ENCODE results near the gene NUP210.
A peak's percentile ranks its signal among the peaks of the same experiment; 100 is the strongest.

The NUP210 gene

DNA sequence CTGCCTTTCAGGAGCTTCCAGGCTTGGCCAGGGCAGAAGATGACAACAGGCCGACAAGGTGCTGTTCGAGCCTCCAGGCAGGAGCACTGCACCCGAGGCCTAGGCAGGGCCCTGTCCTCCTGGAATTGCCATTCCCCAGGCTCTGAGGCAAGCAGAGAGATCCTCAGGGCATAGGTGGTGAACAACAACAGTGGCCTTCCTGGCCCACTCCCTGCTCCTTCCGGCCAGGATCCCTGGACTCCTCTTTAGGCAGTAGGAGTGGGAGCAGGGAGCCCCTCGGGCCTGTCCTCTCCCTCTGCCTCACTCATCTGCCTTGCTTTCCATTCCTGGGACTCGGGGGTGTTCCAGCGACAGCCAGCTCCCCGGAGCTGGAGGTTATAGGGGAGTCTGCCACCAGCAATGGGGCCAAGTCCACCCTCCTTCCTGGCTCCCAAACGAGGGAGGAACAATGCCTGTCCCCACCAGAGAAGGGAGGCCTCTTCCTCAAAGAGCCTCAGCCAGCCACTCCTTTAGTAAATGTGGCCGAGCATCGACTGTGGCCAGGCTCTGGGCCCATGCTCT is 135.0 kb downstream of the NUP210 start:
- no peak for DNase-seq

DNA sequence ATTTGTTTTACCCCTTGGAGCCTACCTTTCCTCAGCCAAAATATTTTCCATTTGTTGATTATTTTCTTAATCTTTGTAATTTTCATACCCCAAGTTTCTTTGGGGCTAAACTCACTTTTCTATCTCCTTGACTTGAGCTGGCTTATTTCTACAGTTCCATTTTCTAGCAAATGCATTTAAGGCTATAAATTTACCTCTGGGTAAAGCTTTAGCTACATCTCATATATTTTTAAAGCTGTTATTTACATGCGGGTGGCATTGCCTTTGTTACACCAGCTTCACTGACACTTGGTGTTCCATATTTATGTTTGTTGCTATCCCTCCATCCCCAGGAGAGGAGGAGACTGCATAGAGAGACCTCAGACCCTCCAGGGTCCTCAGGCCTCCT is 136.3 kb downstream of the NUP210 start:
- no peak for DNase-seq

DNA sequence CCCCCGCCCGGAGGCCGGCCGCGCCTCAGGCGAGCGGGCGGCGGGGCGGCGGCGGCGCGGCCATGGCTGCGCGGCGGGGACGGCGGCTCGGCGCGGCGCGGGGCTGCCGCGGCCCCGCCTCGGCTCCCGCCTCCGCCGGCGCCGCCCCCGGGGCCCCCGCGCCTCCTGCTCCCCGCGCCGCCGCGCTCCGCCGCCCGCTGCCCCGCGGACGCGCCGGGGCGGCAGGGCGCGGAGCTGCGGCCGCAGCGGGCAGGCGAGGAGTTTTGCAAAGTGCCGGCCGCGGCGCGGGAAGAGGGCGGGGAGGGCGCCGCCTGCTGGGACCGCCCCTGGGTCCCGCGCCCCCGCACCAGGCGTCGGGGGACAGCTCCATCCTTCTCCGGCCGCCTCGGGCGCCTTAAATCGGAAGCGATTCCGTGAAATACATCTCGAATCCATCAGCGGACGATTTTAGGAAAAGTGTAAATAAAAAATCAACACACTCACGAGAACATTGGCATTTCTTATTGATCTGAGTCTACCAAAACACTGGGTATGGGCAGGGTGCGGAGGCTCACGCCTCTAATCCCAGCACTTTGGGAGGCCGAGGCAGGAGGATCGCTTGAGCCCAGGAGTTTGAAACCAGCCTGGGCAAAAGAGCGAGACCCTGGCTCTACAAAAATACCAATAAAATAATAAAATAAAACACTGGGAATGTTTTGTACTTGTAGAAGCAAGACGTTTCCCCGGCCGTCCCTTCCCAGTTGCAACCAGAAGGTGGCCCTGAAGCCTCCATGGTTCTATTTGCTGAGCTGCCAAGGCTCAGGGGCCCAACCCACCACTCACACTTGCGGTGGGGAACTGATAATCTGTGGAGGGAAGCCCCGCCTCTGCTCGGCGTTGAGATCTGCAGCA is 136.9 kb downstream of the NUP210 start:
- DNase-seq, result peak; percentile 7

DNA sequence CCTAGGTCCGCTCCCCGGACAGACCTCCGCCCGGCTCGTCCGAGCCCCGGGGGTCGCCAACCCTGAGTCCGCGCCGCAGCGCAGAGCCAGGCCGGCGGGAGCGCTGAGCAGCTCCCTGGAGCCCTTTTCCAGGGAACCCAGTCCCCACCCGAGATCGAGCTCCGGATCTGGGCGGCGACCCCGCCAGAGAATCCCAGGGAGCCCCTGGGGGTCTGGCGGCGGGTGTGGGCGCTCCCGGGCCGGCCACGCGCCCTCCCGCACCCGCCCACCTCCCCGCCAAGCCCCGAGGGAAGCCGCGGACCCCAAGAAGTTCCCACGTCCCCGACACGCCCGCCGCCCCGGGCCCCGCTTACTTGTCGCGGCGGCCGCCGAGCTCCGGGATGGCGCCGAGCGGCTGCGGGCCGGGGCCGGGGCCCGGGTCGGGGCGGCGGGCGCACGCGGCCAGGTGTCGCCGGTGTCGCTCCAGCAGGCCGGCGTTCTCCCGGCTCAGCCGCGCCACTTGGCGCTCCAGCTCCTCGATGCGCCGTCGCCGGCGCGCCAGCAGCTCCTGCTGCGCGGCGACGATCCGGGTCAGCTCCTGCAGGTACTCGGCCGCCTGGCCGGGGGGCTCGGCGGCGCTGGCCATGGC is 137.7 kb downstream of the NUP210 start:
- DNase-seq, result no peak

DNA sequence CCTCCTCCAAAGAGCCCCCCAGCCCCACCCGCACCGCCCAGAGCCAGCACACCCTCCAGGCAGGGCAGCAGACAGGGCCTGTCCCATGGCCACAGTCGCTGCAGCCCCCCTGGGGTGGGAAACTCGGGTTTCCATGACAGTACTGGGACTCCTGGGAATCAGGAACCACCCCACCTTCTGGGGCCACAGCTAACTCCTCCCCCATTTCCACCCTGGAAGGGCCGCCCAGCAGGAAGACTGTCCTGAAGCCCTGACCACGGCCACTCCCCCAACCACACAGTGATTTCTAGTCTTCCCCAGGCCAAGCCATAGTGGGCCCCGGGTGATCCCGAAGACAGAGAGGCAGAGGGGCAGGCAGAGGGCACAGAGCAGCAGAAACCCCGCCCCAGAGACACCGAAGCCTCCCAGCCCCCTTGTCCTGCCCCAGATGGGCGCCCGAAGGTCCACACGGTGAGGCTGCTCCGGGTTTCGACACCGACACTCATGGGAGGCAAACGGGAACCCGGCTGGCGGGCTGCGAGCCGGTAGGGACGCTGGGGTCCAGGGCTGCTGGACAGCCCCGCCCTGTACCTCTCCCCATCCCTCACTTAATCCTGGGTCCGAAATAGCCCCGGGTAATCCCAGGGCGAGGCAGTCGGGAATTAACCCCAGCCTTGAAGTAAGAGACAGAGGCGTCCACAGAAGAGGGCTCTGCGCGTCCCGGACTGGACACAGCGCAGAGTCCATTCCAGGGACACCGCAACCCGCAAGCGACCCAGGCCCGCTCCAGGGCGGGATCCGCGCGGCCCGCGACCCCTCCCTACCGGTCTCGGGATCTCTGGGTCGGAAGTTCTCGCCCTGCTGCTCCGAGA is 138.4 kb downstream of the NUP210 start:
- DNase-seq, result no peak

DNA sequence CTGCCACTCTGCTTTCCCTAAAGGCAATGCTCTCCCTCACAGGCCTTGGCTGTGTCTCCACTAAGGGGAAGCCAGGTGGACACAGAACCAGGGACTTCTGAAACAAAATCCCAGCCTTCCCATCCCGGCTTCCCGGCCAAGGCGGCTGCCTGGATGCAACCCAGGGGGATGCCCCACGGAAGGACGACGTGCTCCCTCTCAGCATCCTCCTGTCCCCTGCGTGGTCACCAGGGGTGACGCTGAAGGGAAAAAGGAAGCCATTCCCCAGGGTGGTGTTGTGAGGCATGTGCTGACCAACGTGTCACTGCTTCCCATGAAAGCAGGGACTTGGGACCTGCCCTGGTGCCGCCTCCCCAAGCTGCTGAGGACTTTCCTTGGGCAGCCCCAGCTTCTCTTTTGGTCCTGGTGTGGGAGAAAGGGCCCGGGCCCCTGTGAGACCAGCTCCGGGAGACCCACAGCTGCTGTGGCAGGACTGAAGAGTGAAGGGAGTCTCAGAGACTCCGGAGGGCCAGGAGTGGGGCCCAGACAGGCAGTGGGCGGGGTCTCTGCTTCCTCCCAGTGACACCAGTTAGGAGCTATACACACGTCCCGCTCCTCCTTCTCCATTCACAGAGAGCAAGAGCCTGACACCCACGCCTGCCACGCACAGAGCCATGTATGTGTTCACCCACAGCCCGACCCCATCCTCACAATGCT is 139.2 kb downstream of the NUP210 start:
- no peak for DNase-seq

DNA sequence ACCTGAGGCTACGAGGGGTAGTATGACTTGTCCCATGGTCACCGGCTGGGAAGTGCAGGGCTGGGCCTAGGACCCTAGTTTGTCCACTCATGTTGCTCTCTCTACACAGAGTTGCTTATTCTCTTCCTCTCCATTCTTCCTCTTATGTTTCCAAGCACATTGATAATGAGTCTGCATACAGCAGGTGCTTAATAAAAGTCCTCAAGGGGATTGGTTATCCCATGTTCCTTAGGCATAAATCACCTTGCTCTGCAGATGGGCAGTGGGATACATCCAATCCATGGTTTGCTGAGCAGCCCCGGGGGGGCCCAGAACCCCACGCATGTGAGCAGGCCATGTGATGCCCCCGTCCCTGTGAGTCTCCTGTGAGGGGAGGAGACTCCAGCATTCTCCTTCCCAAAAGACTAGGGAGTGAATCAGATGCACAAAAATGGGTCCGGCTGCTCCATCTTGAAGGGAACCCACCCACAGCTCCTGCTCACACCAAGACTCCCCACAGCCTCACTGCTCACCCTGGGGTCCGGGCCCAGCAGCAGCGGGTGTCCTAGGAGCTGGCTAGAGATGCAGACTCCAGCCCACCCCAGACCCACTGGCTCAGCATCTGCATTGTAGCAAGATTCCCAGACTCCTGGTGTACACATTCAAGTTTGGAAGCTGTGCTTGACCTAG is 139.9 kb downstream of the NUP210 start:
- no peak for DNase-seq

DNA sequence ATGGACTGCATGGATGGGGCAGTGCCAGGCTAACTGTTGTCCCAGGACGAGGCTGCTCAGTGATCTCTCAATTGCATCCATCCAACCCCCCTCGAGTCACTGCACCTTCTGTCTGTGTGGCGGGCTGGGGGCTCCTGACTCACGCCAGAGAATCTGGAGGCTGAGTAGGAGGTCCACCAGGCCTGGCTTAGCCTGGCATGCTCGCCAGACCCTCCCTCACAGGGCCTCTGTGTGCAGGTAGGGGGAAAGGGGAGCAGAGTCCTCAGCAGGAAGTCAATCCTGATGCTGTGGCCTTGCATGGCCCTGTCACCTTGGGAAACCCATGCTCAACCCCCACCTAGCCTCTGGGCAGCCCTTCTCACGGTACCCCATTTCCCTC is 140.6 kb downstream of the NUP210 start:
- no peak for DNase-seq

DNA sequence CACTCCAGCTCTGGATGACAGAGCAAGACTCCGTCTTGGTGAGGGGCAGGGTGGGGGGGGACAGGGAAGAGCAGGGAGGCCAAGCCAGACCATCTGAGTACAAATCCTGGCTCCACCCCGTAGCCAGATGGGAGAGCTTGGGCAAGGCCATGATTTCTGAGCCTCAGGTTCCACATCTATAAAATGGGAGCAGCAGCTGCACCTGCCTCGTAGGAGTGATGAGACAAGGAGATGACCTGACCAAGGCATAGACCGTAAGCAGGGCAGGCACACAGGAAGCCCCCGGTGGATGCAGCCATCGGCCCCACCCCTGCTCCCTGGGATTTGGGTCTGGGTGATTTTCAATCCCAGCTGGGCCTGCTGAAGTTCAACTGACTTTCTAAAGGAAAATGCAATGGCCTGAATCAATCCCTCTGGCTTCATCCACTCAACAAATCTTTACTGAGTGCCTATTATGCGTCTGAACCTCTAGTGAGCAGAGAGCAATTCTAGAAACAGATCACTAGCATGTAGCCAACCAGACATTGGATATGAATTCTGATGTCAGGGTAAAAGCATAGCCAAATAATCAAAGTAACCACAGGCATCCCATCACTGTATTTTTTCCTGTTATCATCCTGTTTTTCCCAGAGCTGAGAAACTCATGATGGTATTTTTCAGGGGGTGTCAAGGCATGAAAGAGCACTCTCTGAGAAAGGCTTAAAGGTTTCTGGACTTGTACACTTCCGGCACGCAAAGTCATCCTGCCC is 141.2 kb downstream of the NUP210 start:
- DNase-seq, result no peak

DNA sequence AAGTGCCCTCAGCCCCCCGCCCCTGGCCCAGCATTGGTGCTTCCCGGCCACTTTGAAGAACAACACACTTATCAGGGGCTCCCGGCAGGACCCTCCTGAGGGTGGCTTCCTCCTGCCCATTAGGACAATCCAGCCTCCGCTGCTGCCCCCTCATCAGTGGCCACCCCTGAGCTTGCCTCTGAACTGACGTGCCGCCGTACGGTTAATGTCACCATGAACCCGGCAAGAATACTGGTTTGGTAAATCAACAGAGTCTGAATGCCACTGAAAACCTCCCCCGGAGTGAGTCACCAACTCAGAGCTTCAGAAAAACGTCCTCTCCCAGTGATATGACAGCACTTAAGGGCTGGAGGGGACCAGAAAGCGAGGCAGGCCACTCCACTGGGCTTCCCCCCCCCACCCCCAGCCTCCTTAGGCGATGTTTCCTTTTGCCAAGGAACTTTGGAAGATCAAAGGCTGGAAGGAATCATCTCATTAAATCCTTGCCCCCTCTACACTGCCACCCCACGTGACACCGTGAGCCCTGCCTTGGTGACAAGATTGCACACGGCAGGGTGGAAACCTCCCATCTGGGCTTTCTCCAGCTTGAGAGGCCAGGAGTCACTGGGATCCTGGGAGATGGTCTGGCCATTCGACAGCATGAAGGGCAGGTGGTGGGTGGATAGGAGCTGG is 142.1 kb downstream of the NUP210 start:
- DNase-seq, result no peak

DNA sequence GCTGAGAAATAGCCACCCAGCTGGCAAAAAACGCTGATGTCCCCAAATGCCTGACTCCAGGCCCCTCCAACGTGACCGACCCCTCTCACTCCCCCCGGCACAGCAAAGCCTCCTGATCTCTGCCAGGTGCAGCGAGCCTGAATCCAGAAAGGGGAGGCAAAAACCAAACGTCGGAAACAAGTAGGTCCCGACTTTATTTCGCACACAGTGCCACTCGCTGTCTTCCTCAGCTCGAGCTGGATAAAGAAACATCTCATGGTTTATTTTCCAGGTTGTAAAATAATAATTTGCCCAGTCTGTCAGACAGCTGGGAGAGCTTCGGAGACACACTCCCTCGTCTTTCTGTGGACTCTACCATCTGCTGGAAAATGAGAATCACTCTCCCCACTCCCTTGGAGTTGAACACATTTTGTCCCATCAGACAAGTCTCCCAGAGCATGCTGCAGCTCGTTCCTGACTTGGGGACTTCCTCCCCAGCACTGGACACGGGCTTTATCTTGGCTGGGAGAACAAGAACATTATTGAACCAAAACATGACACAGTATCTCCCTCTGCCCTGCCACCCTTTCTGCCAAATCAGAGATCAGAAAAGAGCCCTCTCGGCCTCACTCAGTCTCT is 142.8 kb downstream of the NUP210 start:
- no peak for DNase-seq

DNA sequence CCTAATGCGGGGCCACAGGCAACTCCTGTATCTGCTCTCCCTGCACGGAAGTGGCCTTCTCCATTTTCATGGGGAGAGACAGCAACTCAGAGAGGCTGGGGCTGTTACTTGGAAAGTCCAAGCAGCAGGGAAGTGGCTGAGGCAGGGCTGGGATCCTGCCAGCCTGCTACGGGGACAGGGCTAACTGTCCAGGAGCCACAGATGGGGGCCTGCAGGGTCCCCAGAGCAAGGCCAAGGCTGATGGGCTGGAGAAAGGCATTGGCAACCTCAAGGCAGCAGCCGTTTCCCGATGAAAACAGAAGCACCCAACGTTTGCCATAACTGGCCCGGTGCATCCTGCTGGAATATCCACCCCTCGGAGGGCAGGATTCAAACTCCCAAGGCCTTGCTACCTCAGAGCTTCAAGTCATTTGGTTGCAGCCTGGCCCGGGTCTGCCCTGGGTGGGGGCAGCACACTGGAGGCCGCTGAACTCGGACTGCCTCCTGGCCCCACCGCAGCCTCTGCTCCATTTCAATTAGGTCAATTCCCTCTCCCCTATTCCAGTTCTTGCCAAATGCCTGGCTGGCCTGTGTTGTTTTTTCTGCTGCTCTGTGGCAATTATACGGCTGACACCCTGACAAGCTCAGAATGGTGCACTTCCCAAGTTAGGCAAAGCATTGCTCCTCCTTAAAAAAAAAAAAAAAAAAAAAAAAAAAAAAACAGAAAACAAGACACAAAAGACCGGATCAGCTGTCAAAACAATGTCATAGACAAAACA is 143.5 kb downstream of the NUP210 start:
- no peak for DNase-seq

DNA sequence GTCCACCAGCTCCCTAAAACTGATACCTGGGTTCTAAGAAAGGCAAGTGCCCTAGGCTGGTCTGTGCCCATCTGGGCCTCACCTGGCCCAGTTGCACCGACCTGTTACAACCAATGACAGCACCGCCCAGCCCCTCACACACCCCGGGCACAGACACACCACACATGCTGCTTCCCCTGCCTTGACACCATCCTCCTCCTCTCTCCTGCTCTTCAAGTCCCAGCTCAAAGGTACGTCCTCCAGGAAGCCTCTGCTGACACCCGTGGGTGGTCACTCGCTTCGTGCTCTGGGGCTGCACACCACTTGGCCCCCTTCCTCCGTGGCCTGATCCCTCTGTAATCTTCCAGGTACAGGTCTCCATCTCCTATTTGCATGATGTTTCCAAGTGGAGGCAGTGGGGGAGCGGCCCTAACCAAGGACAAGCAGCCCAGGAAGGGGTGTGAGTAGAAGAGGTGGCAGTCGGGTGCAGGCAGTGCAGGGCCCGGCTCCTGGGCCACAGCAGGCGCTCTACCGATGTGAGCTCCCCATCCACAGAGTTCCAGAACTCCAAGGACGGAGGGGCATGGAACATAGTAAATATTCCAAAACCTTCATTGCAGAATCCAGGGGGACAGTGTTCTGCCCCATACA is 144.6 kb downstream of the NUP210 start:
- DNase-seq, result no peak

DNA sequence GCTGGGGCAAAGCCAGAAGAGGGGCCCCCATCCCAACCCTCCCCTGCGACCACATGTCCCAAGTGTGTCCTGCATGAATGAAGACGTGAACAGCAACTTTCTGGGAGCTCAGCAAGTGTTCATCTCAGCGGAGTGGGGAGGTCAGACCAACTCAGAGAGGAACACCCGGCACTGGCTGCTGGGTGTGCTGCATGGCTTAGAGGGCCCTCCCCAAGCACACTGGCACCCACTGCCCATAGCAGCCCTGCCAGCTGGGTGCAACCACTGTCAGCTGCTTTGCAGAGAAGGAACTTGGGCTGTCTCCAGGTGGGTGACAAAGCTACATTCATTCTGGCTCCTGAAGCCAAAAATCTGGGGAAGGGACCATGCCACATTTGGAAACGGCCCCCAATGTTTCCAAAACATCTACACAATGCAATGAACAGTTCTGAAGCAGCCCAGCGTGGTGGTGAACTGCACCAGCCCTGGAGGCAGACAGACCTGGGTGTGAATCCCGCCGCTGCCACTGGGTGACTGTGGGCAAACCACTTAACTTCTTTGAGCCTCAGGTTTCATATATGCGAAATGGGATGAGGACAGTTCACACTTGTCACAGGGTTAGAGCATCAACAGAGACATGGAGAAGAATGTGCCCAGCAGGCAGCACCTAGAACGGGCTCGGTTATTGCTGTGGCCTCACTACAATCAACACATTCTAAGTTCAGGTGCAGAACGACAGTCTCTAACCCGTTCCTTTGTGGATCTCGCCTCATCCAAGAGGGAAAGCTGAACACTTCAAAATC is 145.4 kb downstream of the NUP210 start:
- no peak for DNase-seq

DNA sequence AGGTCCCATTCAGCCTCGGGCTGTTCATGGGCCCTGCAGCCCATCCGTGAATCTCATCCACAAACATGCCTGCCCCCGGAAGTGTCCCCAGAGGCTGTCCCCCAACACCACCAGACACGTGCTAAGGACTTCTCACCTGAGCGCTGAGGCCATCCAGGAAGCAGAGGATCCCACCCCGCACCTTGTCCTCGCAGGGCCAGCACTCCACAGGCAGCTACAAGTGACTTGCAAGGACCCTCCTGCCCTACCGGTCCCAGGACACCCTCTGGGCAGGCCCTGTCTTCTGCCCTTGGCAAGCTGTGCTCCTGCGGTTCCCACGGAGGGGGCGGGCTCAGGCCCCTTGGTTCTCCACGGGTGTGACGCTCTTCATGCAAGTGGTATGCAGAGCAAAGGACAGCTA is 146.0 kb downstream of the NUP210 start:
- DNase-seq, result no peak

DNA sequence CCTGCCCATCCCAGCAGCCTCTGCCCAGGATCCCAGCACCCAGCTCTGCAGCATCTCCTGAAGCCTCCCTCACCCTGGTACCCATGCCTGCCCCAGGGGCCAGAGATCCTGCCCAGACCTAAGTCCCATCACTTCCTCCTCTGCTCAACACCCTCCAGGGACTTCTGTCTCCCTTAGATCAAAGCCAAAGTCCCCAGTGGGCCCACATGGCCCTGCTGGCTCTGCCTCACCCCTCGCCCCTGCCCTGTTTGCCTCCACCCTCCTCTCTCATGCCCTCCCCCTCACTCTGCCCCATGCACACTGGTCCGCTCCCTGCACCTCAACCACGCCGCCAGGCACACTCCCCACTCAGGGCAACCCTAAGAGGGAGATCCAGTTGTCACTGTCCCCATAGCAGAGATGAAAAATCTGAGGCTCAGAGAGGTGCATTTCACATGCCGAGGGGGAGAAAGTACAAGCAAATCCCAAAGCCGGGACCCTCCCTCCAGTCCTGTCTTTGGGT is 146.5 kb downstream of the NUP210 start:
- DNase-seq, result no peak

DNA sequence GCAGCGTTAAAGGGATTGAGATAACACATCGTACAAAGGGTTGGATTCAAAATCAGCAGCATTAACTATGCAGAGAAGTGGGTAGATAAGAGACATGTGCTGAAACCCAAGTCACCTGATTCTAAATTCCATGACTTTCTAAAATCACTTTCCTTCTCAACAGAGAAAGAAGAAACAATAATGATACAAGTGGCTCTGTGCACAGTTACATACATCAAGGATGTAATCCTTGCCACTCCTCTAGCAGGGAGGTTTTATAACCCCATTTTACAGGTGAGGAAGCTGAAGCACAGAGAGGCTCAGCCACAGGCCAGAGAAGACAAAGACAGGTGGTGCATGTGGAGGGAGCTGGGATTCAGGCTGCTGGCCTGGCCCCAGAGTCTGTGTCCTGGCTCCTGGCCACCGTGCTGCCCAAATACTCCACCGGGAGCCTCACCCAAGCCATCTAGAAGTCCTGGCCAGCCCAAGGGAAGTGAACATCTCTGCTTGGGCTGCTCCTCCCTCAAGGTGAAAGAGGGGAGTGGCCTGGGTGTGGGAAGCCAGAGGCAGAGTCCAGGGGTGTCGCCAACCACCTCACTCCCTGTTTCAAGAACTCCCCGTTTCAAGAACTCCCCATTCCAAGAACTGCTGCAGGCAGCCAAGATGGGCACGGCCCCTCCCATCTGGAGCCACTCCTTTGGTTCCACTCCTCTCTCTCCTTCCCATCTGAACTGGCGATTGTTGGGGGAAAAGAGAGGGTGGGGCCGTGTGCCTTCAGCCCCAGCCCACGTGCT is 147.1 kb downstream of the NUP210 start:
- DNase-seq, result no peak
